Measurements from ENCODE around the gene CRTC3. TPM values are rescaled to one million over a fixed set of nuclear protein-coding genes. Genes with fewer than 3 reads are reported as not detected.

Gene CRTC3
- total RNA-seq, 2 experiments from 2014 or later, result 27.1 to 28.7 TPM

GRCh38 chr15:90580541-90580940 is 50.8 kb downstream of the CRTC3 start:
- no peak for DNase-seq
- TF ChIP-seq CTCF (IDR thresholded peaks at IDR 0.05), result no peak
- ChIA-PET CTCF (no interaction called here), POLR2A (interaction anchor here (0.8 to 3.5 kb wide), 2 partner anchors 14 to 53 kb away, joined by 3 to 13 read pairs; no protein-coding TSS in a partner anchor)
- intact Hi-C loops (cut with micrococcal nuclease), result no loop called here
- no peak overlapping the region for H3K4me3 Mint-ChIP-seq
- no peak overlapping the region for H3K27ac Mint-ChIP-seq
- H3K27me3 Mint-ChIP-seq, result no peaks in the 10 kb centered on the region
- no peak for ATAC-seq
- H3K9me3 Mint-ChIP-seq, result no peaks in the 10 kb centered on the region
- H3K36me3 Mint-ChIP-seq (ENCODE audit: low read depth), result peaks cover 17% of the 10 kb centered on the region
- H3K4me1 Mint-ChIP-seq (ENCODE audit: low read depth), result peaks cover 57% of the 10 kb centered on the region

- H3K4me3 Mint-ChIP-seq, result no peak overlapping the region
- peaks cover 15% of the 10 kb centered on the region for H3K36me3 Mint-ChIP-seq (ENCODE audit: low read depth)
Measured at GRCh38 chr15:90580946-90581345, 51.2 kb downstream of the CRTC3 start.

GRCh38 chr15:90581771-90582352 is 52.1 kb downstream of the CRTC3 start:
- Mint-ChIP-seq H3K36me3 (ENCODE audit: low read depth) (peaks cover 12% of the 10 kb centered on the region), H3K4me1 (ENCODE audit: low read depth) (peaks cover 58% of the 10 kb centered on the region), H3K4me3 (peak overlapping the region; percentile 46), H3K27me3 (no peaks in the 10 kb centered on the region), H3K9me3 (no peaks in the 10 kb centered on the region), H3K27ac (peak overlapping the region; percentile 86)
- ChIA-PET CTCF (interaction anchor here (0.8 to 1.9 kb wide), 4 partner anchors 8 to 262 kb away, joined by 3 to 4 read pairs (median 4); no protein-coding TSS in a partner anchor), POLR2A (interaction anchor here (0.7 to 3.5 kb wide), 4 partner anchors 9 to 84 kb away, joined by 3 to 13 read pairs (median 4); no protein-coding TSS in a partner anchor)
- TF ChIP-seq CTCF (IDR thresholded peaks at IDR 0.05), result no peak
- intact Hi-C loops (cut with micrococcal nuclease), result no loop called here
- ATAC-seq, result peak; percentile 83
- peak; percentile 54 for DNase-seq

More at GRCh38 chr15:90580946-90581345, 51.2 kb downstream of the CRTC3 start:
- ChIA-PET CTCF (interaction anchor here (1.6 kb wide), 1 partner anchor 261 kb away, joined by 4 read pairs; no protein-coding TSS in a partner anchor), POLR2A (interaction anchor here (0.8 to 3.5 kb wide), 2 partner anchors 13 to 54 kb away, joined by 3 to 13 read pairs; no protein-coding TSS in a partner anchor)
- no peaks in the 10 kb centered on the region for H3K9me3 Mint-ChIP-seq
- H3K4me1 Mint-ChIP-seq (ENCODE audit: low read depth), result peaks cover 58% of the 10 kb centered on the region
- no peak for TF ChIP-seq CTCF (IDR thresholded peaks at IDR 0.05)
- H3K27ac Mint-ChIP-seq, result peak overlapping the region; percentile 74
- intact Hi-C loops (cut with micrococcal nuclease), result no loop called here
- H3K27me3 Mint-ChIP-seq, result no peaks in the 10 kb centered on the region
- ATAC-seq, result no peak
- DNase-seq, result no peak

- intact Hi-C loops (cut with micrococcal nuclease), result no loop called here
- Mint-ChIP-seq H3K27me3 (no peaks in the 10 kb centered on the region), H3K4me1 (ENCODE audit: low read depth) (peaks cover 56% of the 10 kb centered on the region), H3K9me3 (no peaks in the 10 kb centered on the region), H3K27ac (peak overlapping the region; percentile 86), H3K36me3 (ENCODE audit: low read depth) (peaks cover 13% of the 10 kb centered on the region), H3K4me3 (no peak overlapping the region)
- POLR2A ChIA-PET, result interaction anchor here (0.7 to 3.5 kb wide), 4 partner anchors 8 to 83 kb away, joined by 3 to 13 read pairs (median 4); no protein-coding TSS in a partner anchor
- CTCF ChIA-PET, result interaction anchor here (0.8 to 1.9 kb wide), 6 partner anchors 8 to 263 kb away, joined by 3 to 4 read pairs (median 4); no protein-coding TSS in a partner anchor
- DNase-seq (no peak), ATAC-seq (no peak)
- no peak for TF ChIP-seq CTCF (IDR thresholded peaks at IDR 0.05)
Measured at GRCh38 chr15:90582553-90582952, 52.8 kb downstream of the CRTC3 start.

All from activated CD8-positive, alpha-beta T cell treated with anti-CD3 and anti-CD28 coated beads for 36 hours (primary cell).